Measurements from ENCODE around the gene KLF8.

DNA sequence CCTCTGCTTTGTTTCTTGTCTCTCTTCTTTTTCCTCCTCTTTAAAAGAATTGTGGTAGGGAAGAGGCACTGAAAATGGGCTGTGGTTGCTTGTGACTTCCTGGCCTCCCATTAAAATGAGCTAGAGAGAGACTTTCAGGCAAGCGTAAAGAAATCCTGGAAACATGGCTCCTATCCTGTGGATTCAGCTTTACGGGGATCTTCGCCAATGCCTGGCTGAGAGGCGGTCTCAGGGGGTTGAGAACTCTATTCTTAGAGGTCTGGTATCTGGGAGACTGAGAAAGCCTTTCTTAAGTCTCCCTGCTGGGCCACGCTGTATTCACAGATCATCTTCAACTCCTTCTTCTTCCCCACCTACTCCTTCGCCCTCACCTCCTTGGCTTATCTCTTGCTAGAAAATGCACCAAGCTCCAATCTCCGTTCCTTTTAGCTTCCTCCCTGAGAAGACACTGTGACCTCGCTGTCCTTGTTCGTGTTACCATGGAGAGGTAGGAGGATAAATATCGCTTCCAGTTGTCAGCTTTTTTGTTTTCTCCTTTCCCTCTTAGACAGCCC is 542 bp upstream of the KLF8 start:
- no peak for TF ChIP-seq POLR2A (IDR thresholded peaks at IDR 0.05; ENCODE audit: low read depth)
- TF ChIP-seq, protein P1, sequence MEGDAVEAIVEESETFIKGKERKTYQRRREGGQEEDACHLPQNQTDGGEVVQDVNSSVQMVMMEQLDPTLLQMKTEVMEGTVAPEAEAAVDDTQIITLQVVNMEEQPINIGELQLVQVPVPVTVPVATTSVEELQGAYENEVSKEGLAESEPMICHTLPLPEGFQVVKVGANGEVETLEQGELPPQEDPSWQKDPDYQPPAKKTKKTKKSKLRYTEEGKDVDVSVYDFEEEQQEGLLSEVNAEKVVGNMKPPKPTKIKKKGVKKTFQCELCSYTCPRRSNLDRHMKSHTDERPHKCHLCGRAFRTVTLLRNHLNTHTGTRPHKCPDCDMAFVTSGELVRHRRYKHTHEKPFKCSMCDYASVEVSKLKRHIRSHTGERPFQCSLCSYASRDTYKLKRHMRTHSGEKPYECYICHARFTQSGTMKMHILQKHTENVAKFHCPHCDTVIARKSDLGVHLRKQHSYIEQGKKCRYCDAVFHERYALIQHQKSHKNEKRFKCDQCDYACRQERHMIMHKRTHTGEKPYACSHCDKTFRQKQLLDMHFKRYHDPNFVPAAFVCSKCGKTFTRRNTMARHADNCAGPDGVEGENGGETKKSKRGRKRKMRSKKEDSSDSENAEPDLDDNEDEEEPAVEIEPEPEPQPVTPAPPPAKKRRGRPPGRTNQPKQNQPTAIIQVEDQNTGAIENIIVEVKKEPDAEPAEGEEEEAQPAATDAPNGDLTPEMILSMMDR (IDR thresholded peaks at IDR 0.05), result no peak
